B cell (primary cell): ENCODE data around the gene SYCE3. TPM values are rescaled to one million over a fixed set of nuclear protein-coding genes. Genes with fewer than 3 reads are reported as not detected.
A peak's percentile ranks its signal among the peaks of the same experiment; 100 is the strongest.

Experiments used
- ATAC-seq: fragments of 200-7000 bp; cut with Tn5 transposase; one replicate; pipeline ENCODE4 v1.10.0; 2021; ENCODE audit warnings: low read depth, mild to moderate bottlenecking, moderate number of reproducible peaks, moderate library complexity
- CTCF ChIA-PET: fragments of 350-600 bp; sonication (Branson Sonifier 250); formaldehyde crosslinking; loops from one replicate; lab custom pipeline; 2021; ENCODE audit warnings: antibody characterized with exemption, inconsistent platforms; lab: Charles Lee
- POLR2A ChIA-PET: fragments of 350-600 bp; sonication (Branson Sonifier 250); formaldehyde crosslinking; loops from one replicate; lab custom pipeline; 2021; ENCODE audit warnings: antibody characterized with exemption; lab: Charles Lee
- DNase-seq: peaks from one replicate; pipeline ENCODE4 v3.0.0; 2013
- H2AFZ ChIP-seq: 2 replicates; pipeline ENCODE4 v1.6.1; 2012; ENCODE audit warnings: mild to moderate bottlenecking, low read depth, low read length; ENCODE audit not compliant: insufficient read depth, poor library complexity, severe bottlenecking
- H3K27ac ChIP-seq, 2 donors: 1 replicate in 1 of 2; 2 replicates in 1 of 2; pipeline ENCODE4 v1.5.1; 2012 to 2013; ENCODE audit warnings: low read length in 2 of 2, mild to moderate bottlenecking in 2 of 2, moderate library complexity in 1 of 2
- H3K27me3 ChIP-seq, 4 experiments: fragments of 200-600 bp in 1 of 4; sonication (generic) in 1 of 4; replicated peaks in 1 of 4; 1 replicate in 2 of 4; 2 replicates in 2 of 4; pipeline versions ENCODE4 v1.6.1 to v1.7.0; 2013 to 2016; ENCODE audit warnings: low read length in 3 of 4, mild to moderate bottlenecking in 2 of 4, mixed read lengths in 1 of 4, moderate library complexity in 1 of 4; ENCODE audit not compliant: insufficient read depth in 4 of 4, control insufficient read depth in 3 of 4; ENCODE audit errors: control extremely low read depth in 1 of 4
- H3K36me3 ChIP-seq, 2 experiments: replicated peaks in 1 of 2; 1 replicate in 1 of 2; 2 replicates in 1 of 2; pipeline versions ENCODE4 v1.6.1 to v1.7.1; 2013; ENCODE audit warnings: low read length in 1 of 2; ENCODE audit not compliant: insufficient read depth in 2 of 2, control insufficient read depth in 1 of 2; ENCODE audit errors: control extremely low read depth in 1 of 2, extremely low read depth in 1 of 2
- H3K4me1 ChIP-seq, 2 donors: fragments of 200-600 bp in 1 of 2; sonication (generic) in 1 of 2; 1 replicate in 1 of 2; 2 replicates in 1 of 2; pipeline versions ENCODE4 v1.5.1 to v1.6.1; 2013 to 2017; ENCODE audit warnings: low read length in 2 of 2; ENCODE audit not compliant: control insufficient read depth in 2 of 2, insufficient read depth in 2 of 2
- H3K4me2 ChIP-seq: replicated peaks from 2 replicates; pipeline ENCODE3; 2012; ENCODE audit warnings: mild to moderate bottlenecking, low read depth, low read length; ENCODE audit not compliant: poor library complexity, severe bottlenecking
- H3K4me3 ChIP-seq, 5 experiments: fragments of 200-600 bp in 1 of 5; sonication (generic) in 1 of 5; 1 replicate in 3 of 5; 2 replicates in 2 of 5; pipeline versions ENCODE4 v1.5.1 to v1.7.0; 2011 to 2016; ENCODE audit warnings: low read length in 4 of 5, mild to moderate bottlenecking in 4 of 5, low read depth in 2 of 5, control low read depth in 1 of 5, moderate library complexity in 1 of 5; ENCODE audit not compliant: insufficient read depth in 1 of 5; ENCODE audit errors: control extremely low read depth in 1 of 5, extremely low read depth in 1 of 5
- H3K79me2 ChIP-seq: fragments of 200-600 bp; sonication (generic); one replicate; pipeline ENCODE4 v1.6.0; 2016; ENCODE audit warnings: low read length; ENCODE audit not compliant: control insufficient read depth, insufficient read depth
- H3K9ac ChIP-seq: fragments of 200-600 bp; sonication (generic); 2 replicates; pipeline ENCODE4 v1.6.1; 2017; ENCODE audit warnings: mild to moderate bottlenecking, low read length, moderate library complexity
- H3K9me3 ChIP-seq, 3 donors: one replicate each; pipeline versions ENCODE4 v1.6.1 to v1.7.1; 2013; ENCODE audit warnings: low read length in 2 of 3; ENCODE audit not compliant: control insufficient read depth in 2 of 3, insufficient read depth in 1 of 3; ENCODE audit errors: control extremely low read depth in 1 of 3
- H4K20me1 ChIP-seq: 2 replicates; pipeline ENCODE4 v1.6.0; 2012; ENCODE audit warnings: mild to moderate bottlenecking, low read length; ENCODE audit not compliant: insufficient read depth, control insufficient read depth, poor library complexity, severe bottlenecking
- H3K27ac Mint-ChIP-seq: one replicate; pipeline ENCODE4 v1.8.0; 2021; ENCODE audit warnings: mixed read lengths
- H3K27me3 Mint-ChIP-seq: one replicate; pipeline ENCODE4 v1.8.0; 2021; ENCODE audit warnings: mixed read lengths
- H3K4me1 Mint-ChIP-seq: one replicate; pipeline ENCODE4 v1.8.0; 2021; ENCODE audit warnings: mixed read lengths
- H3K4me3 Mint-ChIP-seq: one replicate; pipeline ENCODE4 v1.8.0; 2021; ENCODE audit warnings: mixed read lengths
- H3K9me3 Mint-ChIP-seq: one replicate; pipeline ENCODE4 v1.8.0; 2022; ENCODE audit warnings: mixed read lengths; ENCODE audit not compliant: insufficient read depth
- CTCF ChIP-seq: fragments of 200-600 bp; IDR thresholded peaks from one replicate; pipeline ENCODE4 v1.8.0; 2022; ENCODE audit warnings: antibody characterized with exemption, mild to moderate bottlenecking
- EZH2 ChIP-seq: IDR thresholded peaks from 2 replicates; pipeline ENCODE4 v1.6.1; 2012; ENCODE audit warnings: borderline replicate concordance, low read depth, mild to moderate bottlenecking, moderate library complexity, low read length; ENCODE audit not compliant: insufficient read depth, poor library complexity, severe bottlenecking
- WGBS: methylation state at CpG from one replicate; pipeline ENCODE4 v1.1.5; 2013; ENCODE audit warnings: missing lambda C conversion rate; ENCODE audit not compliant: insufficient coverage; 5-methylcytosine and 5-hydroxymethylcytosine counted together
- intact Hi-C: fragments of 100-400 bp; cut with micrococcal nuclease; formaldehyde crosslinking; loops from one replicate; pipeline ENCODE4 v1.10.0; 2022
- polyA plus RNA-seq: library from polyadenylated mRNA; depleted of rRNA; stranded (reverse); fragments of >200 nt; gene quantifications from 2 replicates; pipeline ENCODE4 v1.2.3, GENCODE V29; 2012
- total RNA-seq, 2 donors: library from RNA; stranded (reverse); fragments of 120-200 nt in 1 of 2; gene quantifications; 1 replicate in 1 of 2; 2 replicates in 1 of 2; pipeline versions ENCODE4 v1.2.3 to v1.2.4, GENCODE V29; 2013 to 2022

The SYCE3 gene
- total and polyA plus RNA-seq, 2 donors (not counting 1 experiment from before 2014, with no cell fraction given), result not detected

- Histone ChIP-seq H3K79me2 (peaks cover 68% of the 10 kb centered on the region), H3K4me1 (peaks cover 19 to 29% of the 10 kb centered on the region in 2 donors), H4K20me1 (peaks cover 48% of the 10 kb centered on the region), H3K4me2 (peak overlapping the region; percentile 92), H2AFZ (peak overlapping the region; percentile 81), H3K9me3 (no peaks in the 10 kb centered on the region), H3K36me3 (peaks cover 0 to 23% of the 10 kb centered on the region in 2 experiments), H3K27ac (peak overlapping the region; percentile 88 to 92), H3K9ac (peak overlapping the region; percentile 86), H3K4me3 (peak overlapping the region; percentile 65 to 88 (median 78)), H3K27me3 (no peaks in the 10 kb centered on the region)
- Mint-ChIP-seq H3K9me3 (no peaks in the 10 kb centered on the region), H3K27ac (peak overlapping the region; percentile 98), H3K4me3 (peak overlapping the region; percentile 90), H3K27me3 (no peaks in the 10 kb centered on the region), H3K4me1 (peaks cover 28% of the 10 kb centered on the region)
- ChIA-PET CTCF (interaction anchor here (0.7 to 5.8 kb wide), 7 partner anchors 10 to 547 kb away, joined by 3 to 71 read pairs (median 3); partner anchors contain the start of genes RABL2B and SCO2), POLR2A (interaction anchor here (0.6 to 1.9 kb wide), 6 partner anchors 16 to 91 kb away, joined by 3 to 35 read pairs (median 8); partner anchors contain the start of genes CHKB, SCO2 and TYMP)
- 11% methylated on average over 1 of the region's 3 CpGs for WGBS
- intact Hi-C loops, result loop anchor here (1.0 to 5.0 kb wide), 6 partner anchors 16 to 167 kb away; partner anchors contain the start of genes CHKB, KLHDC7B, PPP6R2 and SCO2
- DNase-seq (no peak), ATAC-seq (no peak)
- TF ChIP-seq CTCF, result no peak
- no peak for TF ChIP-seq EZH2
These were observed 53.8 kb downstream of the SYCE3 start for GRCh38 chr22:50508897-50509296.
